Cardiac muscle cell (in vitro differentiated cells and primary cell): ENCODE measurements around the gene ACTL10. TPM values are rescaled to one million over a fixed set of nuclear protein-coding genes. Genes with fewer than 3 reads are reported as not detected.

Source experiments
- DNase-seq, 2 donors: peaks; one replicate each; pipeline versions ENCODE4 v3.0.0 to v3.0.0-alpha.2; 2010 to 2017; ENCODE audit warnings: low read depth in 1 of 2, low spot score in 1 of 2
- H3K27ac ChIP-seq: fragments of 200-600 bp; sonication (generic); 2 replicates; pipeline ENCODE4 v1.5.1; 2016
- H3K27me3 ChIP-seq: fragments of 200-600 bp; sonication (generic); 2 replicates; pipeline ENCODE4 v1.6.0; 2016; ENCODE audit warnings: control low read depth
- H3K36me3 ChIP-seq: fragments of 200-600 bp; sonication (generic); 2 replicates; pipeline ENCODE4 v1.5.1; 2016; ENCODE audit warnings: control low read depth
- H3K4me1 ChIP-seq: fragments of 200-600 bp; sonication (generic); 2 replicates; pipeline ENCODE4 v1.8.1; 2017; ENCODE audit warnings: low read depth, mild to moderate bottlenecking, mixed run types
- H3K4me3 ChIP-seq: fragments of 200-600 bp; sonication (generic); 2 replicates; pipeline ENCODE4 v1.5.1; 2016; ENCODE audit warnings: mild to moderate bottlenecking
- H3K9me3 ChIP-seq: fragments of 200-600 bp; sonication (generic); 2 replicates; pipeline ENCODE4 v1.5.1; 2017; ENCODE audit warnings: low read depth, mild to moderate bottlenecking, control low read depth
- polyA plus RNA-seq: library from polyadenylated mRNA; unstranded; fragments of >200 nt; fragmentation: Nextera tagmentation; extraction: Ambion mirVana; gene quantifications from 2 replicates; pipeline ENCODE4 v1.2.1, GENCODE V29; 2016
- total RNA-seq: library from RNA; depleted of rRNA; stranded (reverse); fragments of >200 nt; gene quantifications from 2 replicates; pipeline ENCODE4 v1.2.3, GENCODE V29; 2016
- TF ChIP-seq, protein P1 (sequence below): IDR thresholded peaks from 2 replicates; pipeline ENCODE4 v1.5.1; 2012; ENCODE audit warnings: low read depth, mild to moderate bottlenecking, low read length

ACTL10 gene
- total and polyA plus RNA-seq, 2 experiments from 2014 or later: 1.3 to 1.5 TPM

GRCh38 chr20:33670715-33671499, 4.2 kb downstream of the ACTL10 start:
- Histone ChIP-seq H3K27me3 (no peaks in the 10 kb centered on the region), H3K27ac (no peak overlapping the region), H3K36me3 (peaks cover 13% of the 10 kb centered on the region), H3K4me3 (no peak overlapping the region), H3K9me3 (no peaks in the 10 kb centered on the region), H3K4me1 (peaks cover 32% of the 10 kb centered on the region)
- no peak for DNase-seq
- TF ChIP-seq, protein P1, sequence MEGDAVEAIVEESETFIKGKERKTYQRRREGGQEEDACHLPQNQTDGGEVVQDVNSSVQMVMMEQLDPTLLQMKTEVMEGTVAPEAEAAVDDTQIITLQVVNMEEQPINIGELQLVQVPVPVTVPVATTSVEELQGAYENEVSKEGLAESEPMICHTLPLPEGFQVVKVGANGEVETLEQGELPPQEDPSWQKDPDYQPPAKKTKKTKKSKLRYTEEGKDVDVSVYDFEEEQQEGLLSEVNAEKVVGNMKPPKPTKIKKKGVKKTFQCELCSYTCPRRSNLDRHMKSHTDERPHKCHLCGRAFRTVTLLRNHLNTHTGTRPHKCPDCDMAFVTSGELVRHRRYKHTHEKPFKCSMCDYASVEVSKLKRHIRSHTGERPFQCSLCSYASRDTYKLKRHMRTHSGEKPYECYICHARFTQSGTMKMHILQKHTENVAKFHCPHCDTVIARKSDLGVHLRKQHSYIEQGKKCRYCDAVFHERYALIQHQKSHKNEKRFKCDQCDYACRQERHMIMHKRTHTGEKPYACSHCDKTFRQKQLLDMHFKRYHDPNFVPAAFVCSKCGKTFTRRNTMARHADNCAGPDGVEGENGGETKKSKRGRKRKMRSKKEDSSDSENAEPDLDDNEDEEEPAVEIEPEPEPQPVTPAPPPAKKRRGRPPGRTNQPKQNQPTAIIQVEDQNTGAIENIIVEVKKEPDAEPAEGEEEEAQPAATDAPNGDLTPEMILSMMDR: no peak

DNA sequence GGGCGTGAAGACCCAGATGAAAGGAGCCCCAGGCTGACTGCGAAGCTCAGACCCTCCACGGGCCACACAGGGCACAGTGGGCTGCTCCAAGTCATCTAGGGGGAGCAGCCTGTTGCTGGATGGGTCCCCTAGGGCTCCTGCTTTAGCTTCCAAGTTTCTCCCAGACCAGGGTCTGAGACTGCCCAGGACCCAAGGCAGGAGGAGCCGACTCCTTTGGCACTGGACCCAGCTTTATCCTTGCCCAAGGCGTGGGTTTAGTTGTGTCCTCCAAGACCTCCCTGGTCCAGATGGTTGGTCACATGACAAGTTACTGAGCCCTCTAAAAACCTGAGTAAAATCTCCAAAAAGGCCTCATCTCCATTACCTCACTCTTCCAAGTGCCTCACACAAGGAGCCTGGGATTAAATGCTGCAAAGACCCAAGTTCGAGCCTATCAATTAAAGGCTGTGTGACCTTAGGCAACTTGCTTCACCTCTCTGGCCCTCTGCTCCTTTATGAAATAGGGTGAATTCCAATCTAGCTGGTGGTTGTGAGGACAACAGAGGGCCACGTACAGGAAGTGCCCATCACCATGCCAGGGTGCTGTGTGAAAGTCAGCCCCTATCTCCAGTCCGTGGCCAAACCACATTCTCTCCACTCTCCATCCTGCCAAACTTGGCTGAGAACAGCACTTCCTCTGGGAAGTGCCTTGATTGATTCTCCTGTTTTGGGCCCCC, 5.0 kb downstream of the ACTL10 start:
- H3K4me1 ChIP-seq: peaks cover 27% of the 10 kb centered on the region
- no peaks in the 10 kb centered on the region for H3K27me3 ChIP-seq
- peak in 1 of 2 donors; percentile 58 for DNase-seq
- H3K36me3 ChIP-seq: peaks cover 13% of the 10 kb centered on the region
- TF ChIP-seq, protein P1: no peak
- H3K4me3 ChIP-seq: no peak overlapping the region
- H3K9me3 ChIP-seq: no peaks in the 10 kb centered on the region
- H3K27ac ChIP-seq: no peak overlapping the region

GRCh38 chr20:33672426-33673113, 5.8 kb downstream of the ACTL10 start:
- Histone ChIP-seq H3K27me3 (no peaks in the 10 kb centered on the region), H3K36me3 (peaks cover 13% of the 10 kb centered on the region), H3K4me3 (peak overlapping the region; percentile 85), H3K27ac (no peak overlapping the region), H3K4me1 (peaks cover 27% of the 10 kb centered on the region), H3K9me3 (no peaks in the 10 kb centered on the region)
- peak in 1 of 2 donors; percentile 21 for DNase-seq
- TF ChIP-seq, protein P1: no peak

- peak overlapping the region; percentile 85 for H3K4me3 ChIP-seq
- no peaks in the 10 kb centered on the region for H3K9me3 ChIP-seq
- DNase-seq: no peak
- peaks cover 13% of the 10 kb centered on the region for H3K36me3 ChIP-seq
- no peaks in the 10 kb centered on the region for H3K27me3 ChIP-seq
- TF ChIP-seq, protein P1: no peak
- no peak overlapping the region for H3K27ac ChIP-seq
- H3K4me1 ChIP-seq: peaks cover 27% of the 10 kb centered on the region
These were observed 6.3 kb downstream of the ACTL10 start for GRCh38 chr20:33673114-33673409.

GRCh38 chr20:33673410-33674293, 6.9 kb downstream of the ACTL10 start:
- no peak for DNase-seq
- H3K27ac ChIP-seq: peak overlapping the region; percentile 80
- TF ChIP-seq, protein P1: no peak
- H3K27me3 ChIP-seq: no peaks in the 10 kb centered on the region
- H3K9me3 ChIP-seq: no peaks in the 10 kb centered on the region
- peak overlapping the region; percentile 85 for H3K4me3 ChIP-seq
- H3K4me1 ChIP-seq: peaks cover 27% of the 10 kb centered on the region
- peaks cover 9% of the 10 kb centered on the region for H3K36me3 ChIP-seq
